LNCaP clone FGC (cell line): Measurements from ENCODE around the gene SYNPR.

Experiments used
- DNase-seq: peaks from one replicate; pipeline ENCODE4 v3.0.0-alpha.2; 2011; ENCODE audit warnings: low read depth
- H3K4me3 ChIP-seq: 2 replicates; pipeline ENCODE4 v1.5.1; 2011; ENCODE audit warnings: mild to moderate bottlenecking, low read depth, low read length, control low read depth
- TF ChIP-seq, protein P1 (sequence below): IDR thresholded peaks from 2 replicates; pipeline ENCODE4 v1.5.1; 2012; ENCODE audit warnings: mild to moderate bottlenecking; ENCODE audit not compliant: control insufficient read depth, insufficient read depth; ENCODE audit errors: extremely low read depth

Gene SYNPR

GRCh38 chr3:63296249-63296648 is 18.1 kb downstream of the SYNPR start:
- TF ChIP-seq, protein P1, sequence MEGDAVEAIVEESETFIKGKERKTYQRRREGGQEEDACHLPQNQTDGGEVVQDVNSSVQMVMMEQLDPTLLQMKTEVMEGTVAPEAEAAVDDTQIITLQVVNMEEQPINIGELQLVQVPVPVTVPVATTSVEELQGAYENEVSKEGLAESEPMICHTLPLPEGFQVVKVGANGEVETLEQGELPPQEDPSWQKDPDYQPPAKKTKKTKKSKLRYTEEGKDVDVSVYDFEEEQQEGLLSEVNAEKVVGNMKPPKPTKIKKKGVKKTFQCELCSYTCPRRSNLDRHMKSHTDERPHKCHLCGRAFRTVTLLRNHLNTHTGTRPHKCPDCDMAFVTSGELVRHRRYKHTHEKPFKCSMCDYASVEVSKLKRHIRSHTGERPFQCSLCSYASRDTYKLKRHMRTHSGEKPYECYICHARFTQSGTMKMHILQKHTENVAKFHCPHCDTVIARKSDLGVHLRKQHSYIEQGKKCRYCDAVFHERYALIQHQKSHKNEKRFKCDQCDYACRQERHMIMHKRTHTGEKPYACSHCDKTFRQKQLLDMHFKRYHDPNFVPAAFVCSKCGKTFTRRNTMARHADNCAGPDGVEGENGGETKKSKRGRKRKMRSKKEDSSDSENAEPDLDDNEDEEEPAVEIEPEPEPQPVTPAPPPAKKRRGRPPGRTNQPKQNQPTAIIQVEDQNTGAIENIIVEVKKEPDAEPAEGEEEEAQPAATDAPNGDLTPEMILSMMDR = no peak
- no peak overlapping the region for H3K4me3 ChIP-seq
- no peak for DNase-seq

GRCh38 chr3:63303238-63303637 is 25.1 kb downstream of the SYNPR start:
- no peak overlapping the region for H3K4me3 ChIP-seq
- peak; percentile 4 for DNase-seq
- TF ChIP-seq, protein P1 = no peak

DNA sequence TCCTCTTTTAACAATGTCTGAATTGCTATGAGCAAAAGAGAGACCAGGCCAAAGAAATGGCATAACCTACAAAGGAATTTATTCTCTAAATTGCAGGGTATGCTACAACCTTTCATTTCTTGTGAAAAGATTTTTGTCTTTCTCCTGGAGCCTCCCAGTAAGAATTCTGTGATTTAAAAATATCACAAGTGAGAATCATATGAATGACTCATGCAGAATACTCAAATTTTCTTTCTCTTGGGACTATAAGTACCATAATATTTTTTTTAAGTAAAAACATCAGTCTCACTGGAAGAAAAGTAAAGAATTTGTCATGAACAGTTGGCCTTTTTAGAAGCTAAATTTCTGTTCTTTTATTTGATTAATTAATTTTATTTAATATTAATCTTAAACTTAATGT is 26.3 kb downstream of the SYNPR start:
- H3K4me3 ChIP-seq = no peak overlapping the region
- TF ChIP-seq, protein P1 = no peak

DNA sequence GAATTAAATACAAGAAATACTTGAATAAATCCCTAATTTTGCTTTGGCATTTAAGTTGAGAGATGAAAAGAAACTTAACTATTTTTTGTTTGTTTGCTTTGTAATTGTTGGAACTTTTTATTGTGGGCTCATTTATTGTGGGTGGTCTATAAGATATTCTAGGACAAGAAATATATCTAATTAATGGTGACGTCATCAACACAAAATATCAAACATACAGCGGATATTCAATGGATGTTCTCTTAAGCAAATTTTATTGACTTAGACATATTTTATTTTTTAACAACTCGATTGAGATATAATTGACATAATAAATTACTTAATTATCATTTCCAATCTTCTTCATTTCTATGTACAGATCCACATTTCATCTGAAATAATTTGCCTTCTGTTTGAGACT is 30.0 kb downstream of the SYNPR start:
- TF ChIP-seq, protein P1 = no peak
- no peak for DNase-seq
- no peak overlapping the region for H3K4me3 ChIP-seq

More for the DNA sequence above, 26.3 kb downstream of the SYNPR start:
- DNase-seq = no peak

DNA sequence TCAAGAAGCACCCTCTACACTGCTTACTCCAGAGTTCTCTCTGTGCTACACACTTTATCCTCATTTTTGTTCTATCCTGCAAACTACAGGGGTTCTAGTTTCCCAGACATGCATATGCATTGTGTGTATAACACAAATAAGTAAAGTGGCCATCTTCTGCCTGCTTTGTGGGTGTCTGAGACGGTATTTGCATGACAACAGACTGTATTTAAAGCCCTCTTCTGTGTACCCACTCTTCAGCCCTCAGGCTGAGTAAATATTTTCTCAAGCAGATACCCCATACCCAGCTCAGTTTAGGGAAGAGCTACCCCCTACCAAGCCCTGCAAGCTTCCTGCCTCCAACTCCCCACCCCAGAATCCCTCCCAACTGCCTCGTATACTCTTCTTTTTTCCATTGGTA is 31.7 kb downstream of the SYNPR start:
- H3K4me3 ChIP-seq = no peak overlapping the region
- TF ChIP-seq, protein P1 = no peak
- DNase-seq = no peak

DNA sequence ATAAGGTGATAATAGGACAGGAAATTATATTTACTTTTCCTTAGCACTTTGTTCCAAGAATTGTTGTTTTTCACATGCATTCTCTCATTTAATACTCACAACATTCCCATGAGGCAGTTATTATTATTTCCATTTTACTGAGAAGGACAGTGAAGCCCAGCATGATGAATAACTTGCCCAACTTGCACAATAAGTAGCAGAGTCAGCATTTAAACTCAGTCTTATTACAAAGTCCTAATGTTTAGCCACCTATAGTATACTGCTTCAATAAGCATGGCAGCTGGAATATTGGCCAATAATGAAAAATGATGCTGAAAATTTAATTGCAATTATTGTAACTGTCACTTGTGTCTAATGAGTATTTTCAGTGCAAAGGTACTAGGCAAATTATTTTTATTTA is 45.7 kb downstream of the SYNPR start:
- no peak overlapping the region for H3K4me3 ChIP-seq
- TF ChIP-seq, protein P1 = no peak
- DNase-seq = no peak

DNA sequence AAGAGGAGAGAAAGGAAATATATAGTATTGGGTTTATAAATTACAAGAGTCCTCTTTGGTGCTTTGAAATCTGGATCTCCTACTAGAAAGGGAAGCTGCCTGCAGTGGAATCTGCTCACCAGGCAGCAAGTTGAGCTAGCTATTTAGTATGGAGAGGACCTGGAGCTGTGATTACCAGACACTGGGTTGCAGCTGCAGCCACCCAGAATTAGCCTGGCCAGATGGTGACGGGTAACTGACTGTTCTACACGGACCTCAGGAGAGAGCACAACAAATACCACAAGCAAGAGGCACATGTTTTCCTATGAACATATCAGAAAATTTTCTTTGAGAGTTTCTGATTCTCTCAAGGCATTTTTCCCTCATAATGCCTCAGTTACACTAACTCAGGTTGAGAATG is 46.5 kb downstream of the SYNPR start:
- H3K4me3 ChIP-seq = no peak overlapping the region
- TF ChIP-seq, protein P1 = no peak
- DNase-seq = no peak
